CD4-positive, alpha-beta T cell treated with Interleukin-6 for 4 hours (primary cell): Measurements from ENCODE around the gene TOP2B.

Source experiments
- DNase-seq: peaks from one replicate; pipeline ENCODE4 v3.0.0-alpha.2; 2020; ENCODE audit warnings: mixed read lengths

Gene TOP2B

GRCh38 chr3:25618028-25618427 lies 46.7 kb downstream of the TOP2B start:
- no peak for DNase-seq

- DNase-seq = no peak
Measured at GRCh38 chr3:25611193-25611592, 53.5 kb downstream of the TOP2B start.

GRCh38 chr3:25610779-25611178 lies 53.9 kb downstream of the TOP2B start:
- DNase-seq = no peak

- DNase-seq = no peak
Measured at GRCh38 chr3:25610167-25610566, 54.5 kb downstream of the TOP2B start.

GRCh38 chr3:25604107-25604805 lies 60.5 kb downstream of the TOP2B start:
- no peak for DNase-seq

GRCh38 chr3:25603703-25604102 lies 61.0 kb downstream of the TOP2B start:
- DNase-seq = no peak

GRCh38 chr3:25597535-25598101 lies 67.1 kb downstream of the TOP2B start:
- no peak for DNase-seq

GRCh38 chr3:25594007-25594502 lies 70.7 kb downstream of the TOP2B start:
- no peak for DNase-seq

- DNase-seq = no peak
Measured at GRCh38 chr3:25593001-25593400, 71.7 kb downstream of the TOP2B start.

- DNase-seq = no peak
Measured at GRCh38 chr3:25592510-25592968, 72.2 kb downstream of the TOP2B start.

- DNase-seq = no peak
Measured at GRCh38 chr3:25589783-25590258, 74.9 kb downstream of the TOP2B start.

GRCh38 chr3:25589104-25589782 lies 75.5 kb downstream of the TOP2B start:
- no peak for DNase-seq

- DNase-seq = no peak
Measured at GRCh38 chr3:25588441-25589103, 76.1 kb downstream of the TOP2B start.

GRCh38 chr3:25587975-25588374 lies 76.7 kb downstream of the TOP2B start:
- no peak for DNase-seq

GRCh38 chr3:25587526-25587925 lies 77.2 kb downstream of the TOP2B start:
- no peak for DNase-seq

GRCh38 chr3:25587094-25587493 lies 77.6 kb downstream of the TOP2B start:
- no peak for DNase-seq

GRCh38 chr3:25586553-25586952 lies 78.2 kb downstream of the TOP2B start:
- no peak for DNase-seq

GRCh38 chr3:25586167-25586505 lies 78.6 kb downstream of the TOP2B start:
- DNase-seq = no peak

- no peak for DNase-seq
Measured at GRCh38 chr3:25585361-25586166, 79.1 kb downstream of the TOP2B start.

GRCh38 chr3:25584011-25584789 lies 80.5 kb downstream of the TOP2B start:
- DNase-seq = no peak

GRCh38 chr3:25583343-25583742 lies 81.4 kb downstream of the TOP2B start:
- DNase-seq = no peak

GRCh38 chr3:25582242-25582641 lies 82.5 kb downstream of the TOP2B start:
- DNase-seq = no peak
